Stimulated activated CD8-positive, alpha-beta memory T cell treated with anti-CD3 and anti-CD28 coated beads, Interleukin-15, amount 100 ng/mL, for 48 hours (primary cell): ENCODE results near the gene GSTO2.

Experiments used
- DNase-seq, 2 donors: peaks; one replicate each; pipeline ENCODE4 v3.0.0-alpha.2; 2020; ENCODE audit warnings: low read depth in 2 of 2

GSTO2 gene

DNA sequence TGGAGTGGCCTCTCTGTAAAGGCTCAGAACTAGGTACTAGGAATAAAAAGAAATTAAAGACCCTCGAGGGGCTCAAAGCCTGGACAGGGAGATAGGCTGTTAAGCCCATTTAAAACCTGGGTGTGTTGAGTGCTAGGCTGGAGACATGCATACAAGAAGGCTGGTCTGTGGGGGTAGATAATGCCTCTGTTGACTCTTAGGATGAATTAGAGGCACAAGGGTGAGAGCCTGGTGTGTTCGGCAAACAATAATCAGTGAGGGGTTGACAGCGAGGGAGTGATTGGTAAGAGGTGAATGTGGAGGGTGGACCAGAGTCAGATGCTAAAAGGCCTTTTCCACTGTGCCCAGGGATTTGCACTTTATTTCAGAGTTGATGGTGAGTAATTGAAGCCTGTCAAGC, 12.7 kb downstream of the GSTO2 start:
- no peak for DNase-seq

DNA sequence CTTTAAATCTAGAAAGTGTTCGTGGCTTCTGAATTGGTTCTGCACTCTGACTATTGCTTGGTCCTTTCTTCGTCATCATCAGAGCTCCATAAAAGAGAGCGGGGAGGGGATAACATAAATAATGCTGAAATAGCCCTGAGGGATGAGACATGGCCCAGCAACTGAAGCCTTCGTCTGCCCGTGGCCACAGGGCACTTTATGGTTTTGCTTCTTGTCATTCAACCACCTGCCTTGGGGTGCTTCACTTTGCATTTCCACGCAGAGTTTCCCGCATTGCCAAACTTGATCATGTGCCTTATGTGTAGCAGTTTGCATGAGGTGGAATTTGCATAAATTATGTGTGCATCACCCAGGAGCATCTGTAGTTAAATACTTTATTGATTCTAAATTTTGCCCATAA, 15.9 kb downstream of the GSTO2 start:
- DNase-seq: no peak

DNA sequence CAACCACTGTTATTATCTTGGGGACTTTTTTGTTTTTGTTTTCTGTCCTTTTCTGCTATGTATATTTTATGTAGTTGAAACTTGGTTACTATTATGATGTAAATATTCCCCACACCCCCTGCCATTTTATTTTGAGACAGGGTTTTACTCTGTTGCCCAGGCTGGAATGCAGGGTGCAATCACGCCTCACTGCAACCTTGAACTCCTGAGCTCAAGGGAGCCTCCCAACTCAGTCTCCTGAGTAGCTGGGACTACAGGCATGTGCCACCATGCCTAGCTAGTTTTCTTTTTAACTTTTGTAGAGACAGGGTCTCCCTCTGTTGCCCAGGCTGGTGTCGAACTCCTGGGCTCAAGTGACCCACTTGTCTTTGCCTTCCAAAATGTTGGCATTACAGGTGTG, 18.0 kb downstream of the GSTO2 start:
- no peak for DNase-seq

DNA sequence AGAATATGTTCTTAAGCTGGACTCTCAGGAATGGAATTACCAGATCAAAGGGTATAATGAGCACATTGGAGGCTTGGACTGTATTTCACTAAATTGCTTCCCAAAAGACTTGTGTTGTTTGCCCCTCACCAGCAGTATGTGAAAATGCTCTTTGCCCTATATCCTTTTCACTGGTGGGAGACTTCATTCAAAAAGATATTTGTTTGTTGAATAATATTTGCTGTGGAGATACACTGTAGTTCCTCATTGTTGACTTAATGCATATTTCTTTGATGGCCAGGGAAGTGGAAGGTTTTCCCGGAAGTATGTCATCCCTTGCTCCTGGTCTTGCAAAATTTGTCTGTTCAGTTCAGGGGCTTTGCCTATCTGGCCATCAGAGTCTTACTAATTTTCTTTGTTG, 19.4 kb downstream of the GSTO2 start:
- no peak for DNase-seq

DNA sequence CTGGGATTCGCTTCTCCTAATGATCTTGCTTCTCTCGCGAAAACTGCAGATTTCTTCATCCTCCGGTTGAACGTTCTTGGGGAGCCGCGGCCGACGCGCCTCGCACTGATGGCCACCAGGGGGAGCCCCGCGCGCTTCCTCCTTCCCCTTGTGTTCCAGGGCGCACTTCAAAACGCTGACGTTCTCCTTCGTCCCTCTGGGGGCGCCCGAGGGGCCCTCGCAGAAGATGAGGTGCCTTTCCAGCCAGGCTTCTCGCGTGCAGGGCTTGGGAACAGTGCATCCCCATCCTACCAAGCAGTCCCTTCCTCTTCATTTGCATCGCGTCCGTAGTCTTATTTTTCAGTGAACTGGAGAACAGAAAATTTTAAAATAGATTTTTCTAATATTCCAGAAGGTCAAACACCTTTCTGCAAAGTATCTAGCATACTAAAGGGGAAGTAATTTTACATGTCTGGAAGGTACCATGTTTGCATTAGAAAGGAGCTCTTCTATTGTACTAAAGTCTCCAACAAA, 22.5 kb downstream of the GSTO2 start:
- peak; percentile 76 for DNase-seq

DNA sequence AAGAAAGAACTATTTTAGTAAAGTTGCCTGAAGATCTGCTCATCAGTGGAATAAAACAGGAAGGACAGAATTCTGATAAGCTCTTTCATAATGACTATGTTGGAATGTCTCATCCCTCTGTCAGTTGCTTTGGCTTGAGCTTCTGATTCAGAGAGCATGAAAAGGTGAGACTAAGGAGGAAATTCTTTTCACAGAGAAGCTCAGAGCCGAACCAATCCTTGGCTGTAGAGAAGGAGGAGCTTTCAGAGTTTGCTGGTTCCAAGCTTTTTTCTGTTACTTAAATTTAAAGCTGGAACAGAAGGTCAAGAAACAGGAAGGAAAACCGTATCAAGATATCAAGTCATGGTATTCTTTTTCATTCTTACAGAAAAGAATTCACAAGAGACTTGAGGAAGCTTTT, 24.0 kb downstream of the GSTO2 start:
- no peak for DNase-seq

DNA sequence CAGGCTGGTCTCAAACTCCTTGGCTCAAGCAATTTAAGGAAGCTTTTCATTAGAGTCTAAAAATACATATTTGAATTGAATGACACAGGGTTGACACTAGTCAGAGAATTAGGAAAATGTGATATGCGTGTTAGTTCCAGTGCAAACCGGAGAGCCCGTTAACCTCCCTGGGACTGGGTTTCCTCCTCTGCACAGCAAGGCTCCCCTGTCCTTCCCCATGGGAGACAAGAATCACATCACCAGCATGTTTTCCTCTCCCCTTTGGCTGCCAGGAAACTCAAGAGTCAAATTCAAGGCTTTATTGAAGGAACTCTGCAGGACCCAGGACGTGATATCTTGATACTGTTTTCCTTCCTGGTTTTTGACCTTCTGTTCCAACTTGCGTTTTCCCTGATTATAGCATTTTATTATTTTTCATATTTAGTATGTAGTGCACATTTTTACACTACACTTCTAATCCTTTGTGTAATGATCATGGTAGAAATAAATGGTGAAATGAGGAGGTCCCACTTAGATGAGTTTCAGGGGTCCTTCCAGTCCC, 24.9 kb downstream of the GSTO2 start:
- no peak for DNase-seq

DNA sequence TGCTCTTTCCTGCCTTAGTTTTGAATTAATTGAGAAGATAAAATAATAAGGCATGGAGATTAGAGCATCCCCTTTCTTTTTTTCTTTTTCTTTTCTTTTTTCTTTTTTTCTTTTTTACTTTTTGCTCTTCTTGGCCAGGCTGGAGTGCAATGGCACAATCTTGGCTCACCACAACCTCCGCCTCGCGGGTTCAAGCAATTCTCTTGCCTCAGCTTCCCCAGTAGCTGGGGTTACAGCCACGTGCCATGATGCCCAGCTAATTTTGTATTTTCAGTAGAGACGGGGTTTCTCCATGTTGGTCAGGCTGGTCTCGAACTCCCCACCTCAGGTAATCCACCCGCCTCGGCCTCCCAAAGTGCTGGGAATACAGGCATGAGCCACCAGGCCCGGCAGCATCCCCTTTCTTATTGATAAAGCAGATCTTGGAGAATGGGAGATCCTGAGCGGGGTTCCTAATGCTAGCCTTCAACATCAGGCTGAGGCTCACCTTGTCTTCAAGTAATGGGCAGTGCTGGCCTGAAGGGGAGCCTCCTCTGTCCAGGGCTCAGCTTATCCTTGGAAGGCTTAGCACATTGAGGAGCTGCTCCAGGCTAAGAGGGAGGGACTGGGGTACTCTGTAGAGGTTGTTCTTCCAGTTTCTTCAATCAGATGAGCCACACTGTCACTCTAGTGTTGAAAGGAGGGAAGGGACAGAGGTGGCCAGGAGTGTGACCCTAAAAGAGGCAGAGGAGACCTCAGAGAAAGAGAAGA, 27.9 kb downstream of the GSTO2 start:
- no peak for DNase-seq

DNA sequence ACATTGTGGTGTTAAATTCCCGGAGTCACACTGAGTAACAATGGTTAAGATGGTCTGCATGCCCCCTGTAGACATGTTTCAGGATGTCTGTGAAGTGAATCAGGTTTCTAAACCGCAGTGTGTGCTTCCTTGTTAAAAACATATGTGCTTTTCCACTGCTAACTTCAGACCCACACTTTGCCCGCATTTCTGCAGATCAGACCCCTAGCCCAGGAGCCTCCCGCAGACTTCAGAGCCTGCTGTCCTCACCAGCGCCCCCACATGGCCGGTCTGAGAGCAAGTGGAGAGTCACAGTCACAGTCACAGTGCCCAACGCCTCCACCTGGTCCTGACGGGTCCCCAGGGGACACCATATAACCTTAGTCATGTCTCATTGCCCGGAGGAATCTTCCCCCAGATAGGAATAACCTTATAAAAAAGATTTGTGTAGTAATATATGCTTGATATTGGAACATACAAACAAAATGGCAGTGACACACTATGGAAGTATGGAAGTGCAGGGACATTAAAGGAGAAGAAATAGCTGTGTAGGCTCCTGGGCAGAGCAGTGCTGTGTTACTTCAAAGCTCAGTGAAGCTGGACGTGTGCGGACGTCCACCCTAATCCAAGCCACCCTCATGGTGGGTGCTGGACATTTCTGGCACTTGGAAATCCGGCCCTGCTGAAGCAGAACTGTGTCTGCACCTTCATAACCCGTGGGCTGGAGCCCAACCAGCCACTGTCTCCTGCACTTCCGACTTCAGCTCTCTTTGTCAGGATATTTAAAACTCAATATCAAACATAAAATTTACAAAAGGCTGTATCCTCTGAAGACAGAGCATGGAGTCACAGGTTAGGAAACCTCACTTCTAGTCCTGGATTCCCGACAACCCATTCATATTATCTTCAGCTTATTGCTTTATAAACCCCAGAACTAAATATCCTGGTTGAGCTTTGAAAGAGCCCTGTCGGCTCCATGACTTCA, 29.0 kb downstream of the GSTO2 start:
- DNase-seq: peak in 1 of 2 donors; percentile 27

DNA sequence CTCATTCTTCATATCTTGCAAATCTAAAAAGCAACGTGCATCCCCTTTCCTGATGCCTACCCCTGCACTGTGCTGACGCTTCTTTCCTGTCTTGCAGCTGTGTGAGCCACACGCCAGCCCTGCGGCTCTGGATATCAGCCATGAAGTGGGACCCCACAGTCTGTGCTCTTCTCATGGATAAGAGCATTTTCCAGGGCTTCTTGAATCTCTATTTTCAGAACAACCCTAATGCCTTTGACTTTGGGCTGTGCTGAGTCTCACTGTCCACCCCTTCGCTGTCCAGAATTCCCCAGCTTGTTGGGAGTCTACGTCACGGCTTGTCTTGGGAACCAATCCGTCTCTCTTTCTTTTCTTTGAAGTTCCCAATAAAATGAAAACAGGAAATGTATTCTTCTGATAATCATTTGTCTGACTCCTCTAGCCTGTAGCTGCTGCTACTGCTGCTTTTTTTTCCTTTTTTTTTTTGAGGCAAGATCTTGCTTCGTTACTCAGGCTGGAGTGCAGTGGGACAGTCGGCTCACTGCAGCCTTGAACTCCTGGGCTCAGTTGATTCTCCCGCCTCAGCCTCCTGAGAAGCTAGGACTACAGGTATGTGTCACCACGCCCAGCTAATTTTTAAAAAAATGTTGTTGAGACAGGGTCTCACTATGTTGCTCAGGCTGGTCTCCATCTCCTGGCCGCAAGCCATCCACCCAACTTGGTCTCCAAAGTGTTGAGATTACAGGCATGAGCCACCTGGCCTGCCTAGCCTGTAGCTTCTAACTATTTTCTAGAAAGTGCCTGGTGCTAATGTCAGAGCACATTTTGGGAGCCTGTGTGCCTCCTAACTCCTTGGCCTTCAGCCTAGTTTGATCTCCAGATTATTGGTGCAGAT, 30.3 kb downstream of the GSTO2 start:
- no peak for DNase-seq

DNA sequence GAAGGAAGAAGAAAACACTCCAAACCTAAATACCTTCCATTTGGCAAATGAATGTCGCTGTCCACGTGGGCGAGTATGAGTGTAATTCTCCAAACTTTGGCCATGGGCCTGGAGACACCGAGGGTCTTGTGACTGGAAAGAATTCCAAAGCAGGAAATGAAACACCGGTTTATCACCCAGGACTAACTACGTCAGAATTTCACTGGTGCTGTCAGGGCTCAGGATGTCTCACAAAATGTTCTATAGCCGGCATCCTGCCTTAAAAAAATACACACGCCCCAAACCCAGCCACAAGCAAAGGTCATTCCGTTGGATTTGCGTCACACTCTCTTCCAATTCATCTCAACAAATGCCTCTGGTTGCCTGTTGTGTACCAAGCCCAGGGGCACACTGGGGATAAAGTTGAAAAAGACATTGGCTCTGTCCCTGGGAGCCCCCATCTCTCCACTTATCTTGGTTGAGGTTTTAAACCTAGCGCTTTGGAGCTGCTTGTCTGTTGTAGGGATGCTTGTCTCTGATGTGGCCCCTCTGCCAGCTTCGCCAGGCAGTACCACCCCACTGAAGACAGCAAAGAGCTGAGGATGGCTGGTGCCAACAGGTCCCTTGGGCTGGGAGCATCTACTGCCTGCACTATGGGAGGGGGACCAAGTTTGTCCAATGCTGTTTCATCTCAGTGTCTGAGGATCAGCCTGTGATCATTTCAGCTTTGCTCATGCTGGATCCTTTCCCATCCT, 31.2 kb downstream of the GSTO2 start:
- no peak for DNase-seq

DNA sequence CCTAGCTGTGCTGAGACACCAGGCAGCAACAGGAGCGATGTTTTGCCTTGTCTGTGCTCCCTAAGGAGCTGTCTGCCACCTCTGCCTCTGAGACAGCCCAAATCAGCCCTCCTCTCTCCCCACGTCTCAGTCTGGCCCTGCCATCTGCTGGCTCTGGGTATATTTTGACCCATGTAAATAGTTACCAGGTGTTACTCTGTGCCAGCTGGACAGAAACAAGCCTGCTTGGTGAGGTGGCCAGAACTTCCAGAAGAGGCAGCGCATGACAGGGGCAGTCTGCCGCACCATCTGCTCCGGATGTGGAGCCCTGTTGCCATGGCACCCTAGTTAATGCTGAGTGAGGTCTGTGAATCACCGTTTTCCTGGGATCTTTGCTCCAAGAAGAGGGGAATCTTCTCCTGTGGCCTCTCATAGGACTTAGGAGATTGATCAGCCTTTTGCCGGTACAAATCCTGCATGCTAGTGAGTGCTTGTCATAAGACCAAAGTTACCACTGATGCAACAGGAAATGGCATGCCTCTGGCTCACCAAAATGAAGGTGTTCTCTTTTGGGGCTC, 31.8 kb downstream of the GSTO2 start:
- DNase-seq: no peak

DNA sequence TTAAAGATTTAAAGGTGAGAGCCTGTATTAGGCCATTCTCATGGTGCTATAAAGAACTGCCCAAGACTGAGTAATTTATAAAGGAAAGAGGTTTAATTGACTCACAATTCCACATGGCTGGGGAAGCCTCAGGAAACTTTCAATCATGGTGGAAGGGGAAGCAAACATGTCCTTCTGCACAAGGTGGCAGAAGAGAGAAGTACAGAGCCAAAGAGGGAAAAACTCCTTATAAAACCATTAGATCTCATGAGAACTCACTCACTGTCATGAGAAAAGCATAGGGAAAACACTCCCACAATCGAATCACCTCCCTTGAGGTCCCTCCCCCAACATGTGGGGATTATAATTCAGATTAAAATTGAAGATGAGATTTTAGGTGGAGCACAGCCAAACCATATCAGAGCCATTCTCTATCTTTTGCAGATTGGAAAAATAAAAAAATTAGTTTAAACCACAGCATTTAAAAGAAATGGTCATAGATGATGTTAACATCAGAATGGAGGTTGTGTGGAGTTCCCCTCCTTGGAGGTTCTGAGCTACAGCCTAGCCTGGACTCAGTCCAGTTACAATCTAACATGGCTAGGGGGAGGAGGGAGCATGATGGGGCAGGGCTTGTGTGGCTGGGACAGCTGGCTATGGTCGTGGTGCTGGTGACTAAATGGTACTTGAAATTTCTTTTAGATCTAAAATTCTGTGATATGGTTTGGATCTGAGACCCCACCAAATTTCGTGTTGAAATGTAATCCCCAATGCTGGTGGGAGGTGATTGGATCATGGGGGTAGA, 33.1 kb downstream of the GSTO2 start:
- no peak for DNase-seq

DNA sequence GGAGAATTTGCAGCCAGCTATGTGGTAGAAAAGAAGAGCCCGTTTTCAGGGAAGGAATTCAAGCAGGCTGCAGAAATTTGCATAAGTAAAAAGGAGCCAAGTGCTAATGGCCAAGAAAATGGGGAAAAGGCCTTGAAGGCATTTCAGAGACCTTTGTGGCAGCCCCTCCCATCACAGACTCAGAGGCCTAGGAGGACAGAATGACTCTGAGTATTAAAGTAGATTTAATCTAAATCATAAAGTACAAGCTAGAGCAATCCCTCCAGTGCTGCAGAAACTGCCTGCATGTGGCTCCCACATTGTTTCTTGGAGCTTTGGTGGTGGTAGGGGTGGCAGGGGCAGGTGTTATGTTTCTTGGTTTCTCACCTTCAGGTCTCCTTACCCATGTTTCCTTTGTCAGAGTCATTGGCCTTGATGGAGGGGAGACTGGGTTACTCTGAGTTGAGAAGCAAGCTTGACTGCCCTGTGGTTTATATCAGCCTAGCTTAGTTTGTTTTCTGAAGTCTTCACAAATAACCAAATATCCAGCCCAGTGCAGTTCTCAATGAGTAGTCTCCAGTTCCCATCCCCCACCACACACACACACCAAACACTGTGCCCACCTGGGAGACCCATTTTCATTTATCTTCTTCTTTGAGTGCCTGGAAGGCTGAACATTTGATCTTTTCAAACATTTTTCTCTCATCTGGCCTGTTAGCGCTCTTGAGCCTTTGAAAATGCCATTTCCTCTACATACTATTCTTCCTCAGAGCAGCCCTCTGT, 34.8 kb downstream of the GSTO2 start:
- no peak for DNase-seq

DNA sequence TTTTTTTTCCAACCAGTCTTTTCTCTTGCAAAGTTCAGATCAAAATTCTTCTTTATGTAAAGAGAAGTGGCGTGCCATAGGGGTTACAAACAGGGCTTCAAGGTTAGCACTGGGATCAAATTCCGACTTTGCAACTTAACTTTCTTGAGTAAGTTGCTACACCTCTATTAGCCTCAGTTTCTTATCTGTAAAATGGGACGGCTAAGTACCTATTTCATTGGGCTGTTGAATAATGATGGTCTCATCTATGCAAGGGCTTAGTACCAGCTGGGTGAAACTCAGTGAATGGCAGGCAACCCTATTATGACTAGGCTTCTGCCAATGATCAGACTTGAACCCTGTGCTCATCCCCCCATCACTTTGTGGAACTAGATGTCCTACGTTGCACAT, 35.4 kb downstream of the GSTO2 start:
- no peak for DNase-seq

DNA sequence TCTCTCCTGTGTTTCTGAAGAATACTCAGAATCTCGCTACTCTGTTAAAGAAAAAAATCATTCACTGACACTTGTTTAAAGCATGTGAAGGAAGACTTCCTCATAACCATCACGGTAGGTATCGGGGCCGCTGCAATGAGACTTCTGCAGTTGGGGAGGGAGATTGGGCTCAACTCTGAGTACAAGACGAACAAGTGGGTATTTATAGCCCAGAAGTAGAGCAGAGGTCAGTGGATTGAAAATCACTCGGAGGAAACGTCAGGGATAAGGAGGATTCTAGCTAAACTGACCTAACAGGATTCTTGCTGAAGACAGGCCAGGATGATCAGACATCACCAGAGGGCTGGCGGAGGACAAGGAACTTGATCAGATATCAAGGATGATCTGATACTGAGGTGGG, 35.9 kb downstream of the GSTO2 start:
- DNase-seq: no peak

DNA sequence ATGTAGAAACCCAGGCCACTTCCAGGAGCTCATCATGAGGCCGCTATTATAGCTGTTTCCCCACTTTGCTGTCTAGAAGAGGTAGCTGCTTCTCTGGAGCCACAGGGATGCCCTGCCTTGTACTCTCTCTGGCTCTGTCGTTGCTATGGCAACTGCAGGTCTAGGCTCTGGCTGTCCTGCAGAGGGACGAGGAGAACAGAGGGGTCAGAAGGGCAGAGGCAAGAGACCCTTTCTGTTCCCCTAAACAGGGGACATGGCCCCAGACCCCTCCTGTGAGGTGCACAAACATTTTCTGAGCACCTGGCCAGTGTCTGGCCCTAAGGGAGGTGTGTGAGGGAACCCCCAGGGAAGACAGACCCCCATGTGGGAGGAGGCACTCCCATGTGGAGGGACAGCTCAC, 37.9 kb downstream of the GSTO2 start:
- DNase-seq: no peak

DNA sequence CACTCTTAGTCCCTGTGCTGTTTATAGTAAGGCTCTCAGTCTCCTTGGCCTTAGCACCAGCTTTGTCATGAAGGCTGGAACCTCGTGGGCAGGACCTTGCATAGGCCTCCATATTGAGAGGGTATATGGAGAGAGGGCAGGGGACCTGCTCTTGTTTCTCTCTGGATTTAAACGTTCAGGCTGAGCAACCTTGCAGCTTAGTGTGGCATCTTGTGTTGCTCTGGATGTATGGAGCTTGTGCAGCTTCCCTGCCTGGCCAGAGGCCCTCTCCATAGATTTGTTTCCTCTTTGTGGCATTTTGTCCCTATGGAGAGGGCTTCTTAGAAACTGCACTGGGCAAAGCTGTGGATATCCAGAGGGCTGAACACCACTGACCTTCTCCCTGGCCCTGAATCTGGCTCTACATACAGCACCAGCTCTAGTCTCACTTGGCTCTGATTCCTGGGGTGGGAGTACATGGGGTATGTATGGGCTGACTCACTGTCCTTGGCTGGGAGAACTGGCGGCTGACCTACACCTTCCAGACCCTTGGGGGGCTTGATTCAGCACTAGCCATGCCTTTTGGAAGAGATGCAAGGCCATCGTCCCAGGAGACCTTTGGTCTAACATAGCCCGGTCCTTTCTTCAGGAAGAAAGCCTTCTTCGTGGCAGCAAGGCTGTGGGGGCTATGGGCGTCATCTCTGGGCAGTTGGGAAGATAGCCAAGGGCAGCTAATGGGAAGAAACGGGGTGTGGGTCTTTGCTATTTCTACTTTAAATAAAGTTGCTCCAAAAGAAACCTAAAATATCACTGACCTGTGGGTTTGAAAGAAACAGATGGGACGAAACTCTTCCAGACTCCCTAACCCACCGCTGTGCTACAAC, 38.8 kb downstream of the GSTO2 start:
- DNase-seq: no peak
